GM10248 (cell line): ENCODE results near the gene ERBB3.

Experiments used
- CTCF ChIA-PET: fragments of 300-600 bp; sonication (Branson Sonifier 250); formaldehyde crosslinking; extraction: SDS; loops from one replicate; lab custom pipeline; 2021; ENCODE audit warnings: antibody characterized with exemption; lab: Yijun Ruan, JAX
- POLR2A ChIA-PET: fragments of 350-650 bp; sonication (Branson Sonifier 250); formaldehyde crosslinking; extraction: SDS; loops from one replicate; lab custom pipeline; 2020; ENCODE audit warnings: antibody characterized with exemption; lab: Yijun Ruan, JAX
- DNase-seq: peaks from one replicate; pipeline ENCODE4 v3.0.0; 2012; ENCODE audit errors: extremely low spot score
- CTCF ChIP-seq: IDR thresholded peaks from 2 replicates; pipeline ENCODE4 v1.5.1; 2012; ENCODE audit warnings: mild to moderate bottlenecking, low read depth; ENCODE audit errors: extremely low read depth, missing control alignments, control extremely low read depth

The ERBB3 gene

GRCh38 chr12:56104815-56105608 lies 25.0 kb downstream of the ERBB3 start:
- DNase-seq: no peak
- TF ChIP-seq CTCF: no peak
- POLR2A ChIA-PET: interaction anchor here (0.6 to 3.1 kb wide), 19 partner anchors 8 to 1810 kb away, joined by 3 to 56 read pairs (median 3); partner anchors contain the start of genes ANKRD52, DGKA, ERBB3 and ESYT1
- CTCF ChIA-PET: interaction anchor here (0.9 to 3.1 kb wide), 13 partner anchors 10 to 367 kb away, joined by 3 to 42 read pairs (median 4); partner anchors contain the start of genes RNF41, RPL41, SMARCC2 and ZC3H10

- POLR2A ChIA-PET: interaction anchor here (0.7 to 3.1 kb wide), 4 partner anchors 12 to 1810 kb away, joined by 3 to 56 read pairs (median 7); partner anchors contain the start of genes ESYT1, RPL41, SMARCC2 and ZC3H10
Observed at GRCh38 chr12:56105609-56105902, 25.6 kb downstream of the ERBB3 start.

GRCh38 chr12:56107242-56107641 lies 27.3 kb downstream of the ERBB3 start:
- POLR2A ChIA-PET: interaction anchor here (0.6 kb wide), 1 partner anchor 209 kb away, joined by 3 read pairs; the partner anchor contains the start of gene CNPY2

More at GRCh38 chr12:56105609-56105902, 25.6 kb downstream of the ERBB3 start:
- no peak for DNase-seq
- CTCF ChIA-PET: interaction anchor here (1.0 to 3.1 kb wide), 6 partner anchors 11 to 110 kb away, joined by 3 to 42 read pairs (median 3); partner anchors contain the start of genes RPL41 and ZC3H10
- no peak for TF ChIP-seq CTCF

GRCh38 chr12:56110571-56110970 lies 30.6 kb downstream of the ERBB3 start:
- no peak for TF ChIP-seq CTCF
- CTCF ChIA-PET: interaction anchor here (0.8 to 1.7 kb wide), 8 partner anchors 9 to 373 kb away, joined by 3 to 5 read pairs (median 3); partner anchors contain the start of genes COQ10A, MYL6B and SUOX

More at GRCh38 chr12:56107242-56107641, 27.3 kb downstream of the ERBB3 start:
- TF ChIP-seq CTCF: no peak
- DNase-seq: no peak
- CTCF ChIA-PET: interaction anchor here (1.1 to 3.4 kb wide), 5 partner anchors 9 to 369 kb away, joined by 3 to 25 read pairs (median 4); partner anchors contain the start of gene ZC3H10

GRCh38 chr12:56114084-56114483 lies 34.1 kb downstream of the ERBB3 start:
- DNase-seq: no peak
- POLR2A ChIA-PET: interaction anchor here (1.7 kb wide), 1 partner anchor 10 kb away, joined by 6 read pairs; the partner anchor contains the start of gene PA2G4
- TF ChIP-seq CTCF: no peak
- CTCF ChIA-PET: interaction anchor here (7.5 kb wide), 1 partner anchor 10 kb away, joined by 42 read pairs; the partner anchor contains the start of gene PA2G4

More at GRCh38 chr12:56110571-56110970, 30.6 kb downstream of the ERBB3 start:
- POLR2A ChIA-PET: no interaction called here
- DNase-seq: no peak

DNA sequence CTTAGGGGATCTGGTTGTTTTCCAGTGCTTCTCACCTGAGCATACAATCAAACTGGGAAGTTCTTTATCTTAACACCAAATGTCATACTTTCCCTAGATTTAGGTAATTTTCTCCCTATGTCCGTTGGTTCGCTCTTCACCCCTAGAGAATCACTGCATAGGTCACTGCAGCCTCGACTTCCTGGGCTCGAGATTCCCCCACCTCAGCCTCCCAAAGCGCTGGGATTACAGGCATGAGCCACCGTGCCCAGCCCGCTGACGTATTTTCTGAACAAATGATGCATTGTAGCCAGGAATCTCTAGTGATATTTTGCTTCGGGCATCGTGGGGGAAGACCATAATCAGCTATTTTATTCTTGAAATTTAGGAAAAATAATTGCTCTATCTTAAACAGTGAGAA lies 35.4 kb downstream of the ERBB3 start:
- TF ChIP-seq CTCF: no peak
- POLR2A ChIA-PET: interaction anchor here (1.0 to 5.0 kb wide), 2 partner anchors 11 to 12 kb away, joined by 3 to 56 read pairs; partner anchors contain the start of gene PA2G4
- no peak for DNase-seq
- CTCF ChIA-PET: interaction anchor here (1.0 to 7.5 kb wide), 4 partner anchors 8 to 74 kb away, joined by 3 to 42 read pairs (median 4); partner anchors contain the start of genes PA2G4 and SMARCC2
